H9 (cell line): ENCODE measurements around the gene TGFA. TPM values are rescaled to one million over a fixed set of nuclear protein-coding genes. Genes with fewer than 3 reads are reported as not detected.

Experiments
- DNase-seq: peaks from one replicate; pipeline ENCODE4 v3.0.0-alpha.2; 2017
- H2AFZ ChIP-seq: one replicate; pipeline ENCODE4 v1.6.1; 2013; ENCODE audit warnings: mild to moderate bottlenecking, low read length, control low read depth, moderate library complexity
- H2AK5ac ChIP-seq: 2 replicates; pipeline ENCODE4 v1.6.1; 2013; ENCODE audit warnings: low read length, control low read depth, mixed read lengths; ENCODE audit not compliant: insufficient read length
- H2BK120ac ChIP-seq: one replicate; pipeline ENCODE4 v1.6.1; 2013; ENCODE audit warnings: low read depth, mild to moderate bottlenecking, low read length, control low read depth, inconsistent platforms; ENCODE audit not compliant: poor library complexity, severe bottlenecking
- H2BK12ac ChIP-seq: 2 replicates; pipeline ENCODE4 v1.6.1; 2013; ENCODE audit warnings: low read length, control low read depth, mixed read lengths, low read depth; ENCODE audit not compliant: insufficient read length
- H2BK15ac ChIP-seq: 2 replicates; pipeline ENCODE4 v1.6.1; 2013; ENCODE audit warnings: low read depth, low read length, control low read depth
- H2BK20ac ChIP-seq: one replicate; pipeline ENCODE4 v1.6.1; 2013; ENCODE audit warnings: low read depth, mild to moderate bottlenecking, low read length, control low read depth, inconsistent platforms; ENCODE audit not compliant: poor library complexity, severe bottlenecking
- H2BK5ac ChIP-seq: 2 replicates; pipeline ENCODE4 v1.6.1; 2013; ENCODE audit warnings: low read length, control low read depth, mixed read lengths; ENCODE audit not compliant: insufficient read length
- H3K14ac ChIP-seq: 2 replicates; pipeline ENCODE4 v1.6.1; 2013; ENCODE audit warnings: low read length, control low read depth; ENCODE audit not compliant: insufficient read depth
- H3K18ac ChIP-seq: 2 replicates; pipeline ENCODE4 v1.6.1; 2013; ENCODE audit warnings: low read depth, mild to moderate bottlenecking, mixed read lengths, low read length, control low read depth; ENCODE audit not compliant: insufficient read length
- H3K23ac ChIP-seq: 2 replicates; pipeline ENCODE4 v1.6.1; 2013; ENCODE audit warnings: low read length, control low read depth, mixed read lengths, low read depth; ENCODE audit not compliant: insufficient read length
- H3K23me2 ChIP-seq: 2 replicates; pipeline ENCODE4 v1.6.1; 2013; ENCODE audit warnings: low read depth, mild to moderate bottlenecking, mixed read lengths, low read length, control low read depth; ENCODE audit not compliant: insufficient read length, poor library complexity, severe bottlenecking
- H3K27ac ChIP-seq: 2 replicates; pipeline ENCODE4 v1.5.1; 2013; ENCODE audit warnings: low read length, control low read depth, mixed read lengths, low read depth; ENCODE audit not compliant: insufficient read length
- H3K27me3 ChIP-seq: 2 replicates; pipeline ENCODE4 v1.6.1; 2013; ENCODE audit warnings: low read length, control low read depth, inconsistent platforms; ENCODE audit not compliant: insufficient read depth
- H3K4ac ChIP-seq: 2 replicates; pipeline ENCODE4 v1.6.1; 2013; ENCODE audit warnings: low read depth, mild to moderate bottlenecking, control low read depth, inconsistent platforms, low read length, moderate library complexity
- H3K4me1 ChIP-seq: 2 replicates; pipeline ENCODE4 v1.6.1; 2013; ENCODE audit warnings: low read length, control low read depth, inconsistent platforms; ENCODE audit not compliant: insufficient read depth
- H3K4me2 ChIP-seq: 2 replicates; pipeline ENCODE4 v1.6.1; 2013; ENCODE audit warnings: low read length, control low read depth, mixed read lengths; ENCODE audit not compliant: insufficient read length, insufficient read depth
- H3K56ac ChIP-seq: 2 replicates; pipeline ENCODE4 v1.6.1; 2013; ENCODE audit warnings: low read depth, mild to moderate bottlenecking, mixed read lengths, low read length, control low read depth; ENCODE audit not compliant: insufficient read length
- H3K79me1 ChIP-seq: 2 replicates; pipeline ENCODE4 v1.6.1; 2013; ENCODE audit warnings: low read depth, mild to moderate bottlenecking, moderate library complexity, low read length, control low read depth, inconsistent platforms; ENCODE audit not compliant: insufficient read depth, poor library complexity, severe bottlenecking
- H3K79me2 ChIP-seq: 2 replicates; pipeline ENCODE4 v1.6.1; 2013; ENCODE audit warnings: low read length, control low read depth, inconsistent platforms; ENCODE audit not compliant: insufficient read depth
- H3K9ac ChIP-seq: 2 replicates; pipeline ENCODE4 v1.6.1; 2013; ENCODE audit warnings: low read length, control low read depth, mixed read lengths; ENCODE audit not compliant: insufficient read length; ENCODE audit errors: extremely low read depth
- H3K9me3 ChIP-seq: one replicate; pipeline ENCODE4 v1.6.1; 2013; ENCODE audit warnings: low read depth, low read length, inconsistent platforms; ENCODE audit not compliant: control insufficient read depth
- H3T11ph ChIP-seq: one replicate; pipeline ENCODE4 v1.6.1; 2013; ENCODE audit warnings: mild to moderate bottlenecking, low read length, control low read depth, inconsistent platforms
- H4K20me1 ChIP-seq: one replicate; pipeline ENCODE4 v1.6.1; 2013; ENCODE audit not compliant: control insufficient read depth, insufficient read length, insufficient read depth
- H4K5ac ChIP-seq: 2 replicates; pipeline ENCODE4 v1.6.1; 2013; ENCODE audit warnings: low read depth, mild to moderate bottlenecking, mixed read lengths, low read length, control low read depth; ENCODE audit not compliant: insufficient read length
- H4K8ac ChIP-seq: replicated peaks from 2 replicates; pipeline ENCODE4 v1.6.1; 2013; ENCODE audit warnings: low read length, control low read depth, mixed read lengths, low read depth; ENCODE audit not compliant: insufficient read length
- H4K91ac ChIP-seq: 2 replicates; pipeline ENCODE4 v1.6.1; 2013; ENCODE audit warnings: low read depth, mild to moderate bottlenecking, moderate library complexity, mixed read lengths, low read length, control low read depth; ENCODE audit not compliant: insufficient read length
- H3K27ac Mint-ChIP-seq, 3 experiments: 2 replicates in 2 of 3; 3 replicates in 1 of 3; pipeline ENCODE4 v1.8.0; 2020 to 2021; ENCODE audit warnings: mixed read lengths in 3 of 3, mild to moderate bottlenecking in 1 of 3, moderate library complexity in 1 of 3
- H3K27me3 Mint-ChIP-seq: 2 replicates; pipeline ENCODE4 v1.8.0; 2021; ENCODE audit warnings: low read depth, mild to moderate bottlenecking, moderate library complexity, mixed read lengths
- H3K36me3 Mint-ChIP-seq, 3 experiments: 2 replicates in 2 of 3; 3 replicates in 1 of 3; pipeline ENCODE4 v1.8.0; 2020 to 2021; ENCODE audit warnings: low read depth in 3 of 3, mixed read lengths in 3 of 3; ENCODE audit not compliant: insufficient read depth in 1 of 3
- H3K4me1 Mint-ChIP-seq, 2 experiments: 2 replicates each; pipeline ENCODE4 v1.8.0; 2020; ENCODE audit warnings: mixed read lengths in 2 of 2
- H3K4me3 Mint-ChIP-seq, 2 experiments: 2 replicates in 1 of 2; 3 replicates in 1 of 2; pipeline ENCODE4 v1.8.0; 2020 to 2021; ENCODE audit warnings: mild to moderate bottlenecking in 2 of 2, mixed read lengths in 2 of 2, moderate library complexity in 1 of 2
- H3K9me3 Mint-ChIP-seq, 2 experiments: 2 replicates in 1 of 2; 3 replicates in 1 of 2; pipeline ENCODE4 v1.8.0; 2020; ENCODE audit warnings: mild to moderate bottlenecking in 2 of 2, mixed read lengths in 2 of 2, moderate library complexity in 1 of 2
- CTCF ChIP-seq: fragments of 200-600 bp; sonication (generic); conservative IDR thresholded peaks from 3 replicates; pipeline ENCODE4 v1.8.0; 2021; ENCODE audit warnings: antibody characterized with exemption, mild to moderate bottlenecking
- WGBS: extraction: QIAGEN DNeasy Blood & Tissue Kit; methylation state at CpG from one replicate; pipeline ENCODE4 v1.1.7; 2013; ENCODE audit warnings: missing lambda C conversion rate, low lambda C conversion rate, mixed read lengths; ENCODE audit not compliant: insufficient read length; ENCODE audit errors: extremely low coverage; 5-methylcytosine and 5-hydroxymethylcytosine counted together
- total RNA-seq: library from RNA; stranded (reverse); gene quantifications from 2 replicates; pipeline ENCODE4 v1.2.1, GENCODE V29; 2021

The TGFA gene
- total RNA-seq, 1 experiment from 2014 or later: 3.3 TPM

- no peak overlapping the region for H3K18ac ChIP-seq
- no peaks in the 10 kb centered on the region for H3K79me2 ChIP-seq
- no peak overlapping the region for H3K4me2 ChIP-seq
- H3K23ac ChIP-seq: no peak overlapping the region
- H2BK5ac ChIP-seq: no peak overlapping the region
- no peak overlapping the region for H4K91ac ChIP-seq
- no peak overlapping the region for H2AFZ ChIP-seq
- H4K5ac ChIP-seq: no peak overlapping the region
- H3K4me1 ChIP-seq: peaks cover 2% of the 10 kb centered on the region; the same call in 1 of the 2 replicates
- no peak overlapping the region for H2BK20ac ChIP-seq
- Mint-ChIP-seq H3K27me3 (no peaks in the 10 kb centered on the region), H3K36me3 (no peaks in the 10 kb centered on the region), H3K9me3 (no peaks in the 10 kb centered on the region; a peak in 1 of 5 replicates), H3K4me3 (no peak overlapping the region; a peak in 1 of 5 replicates), H3K4me1 (peaks cover 15 to 19% of the 10 kb centered on the region in 2 experiments), H3K27ac (no peak overlapping the region)
- DNase-seq: no peak
- no peaks in the 10 kb centered on the region for H3K23me2 ChIP-seq
- H2BK12ac ChIP-seq: no peak overlapping the region
- H3K9ac ChIP-seq: no peak overlapping the region
- H2BK15ac ChIP-seq: no peak overlapping the region
- no CpG with 5 or more reads among the region's 7 CpGs for WGBS
- no peak overlapping the region for H3T11ph ChIP-seq
- no peak overlapping the region for H3K14ac ChIP-seq
- H2AK5ac ChIP-seq: no peak overlapping the region
- no peak overlapping the region for H3K27ac ChIP-seq
- H3K4ac ChIP-seq: no peak overlapping the region
- no peaks in the 10 kb centered on the region for H3K79me1 ChIP-seq
- TF ChIP-seq CTCF: no peak
- H4K8ac ChIP-seq: no peak overlapping the region
- no peaks in the 10 kb centered on the region for H4K20me1 ChIP-seq
- H3K27me3 ChIP-seq: no peaks in the 10 kb centered on the region
- H3K56ac ChIP-seq: no peak overlapping the region
- H2BK120ac ChIP-seq: no peak overlapping the region
- H3K9me3 ChIP-seq: no peaks in the 10 kb centered on the region
These were observed 35.8 kb downstream of the TGFA start for GRCh38 chr2:70517804-70518203.
